IPS-18a (cell line): ENCODE results near the gene PTPN7.
"Not testable (repeated sequence)": the region's sequence is repeated elsewhere in the genome, so short reads cannot be mapped to it uniquely, and the experiment has no call there.

Source experiments
- H3K27ac ChIP-seq: one replicate; pipeline ENCODE4 v1.5.1; 2013; ENCODE audit warnings: low read length
- H3K27me3 ChIP-seq: one replicate; pipeline ENCODE4 v1.6.1; 2013; ENCODE audit warnings: mild to moderate bottlenecking, low read length; ENCODE audit not compliant: control insufficient read depth, insufficient read depth
- H3K36me3 ChIP-seq: one replicate; pipeline ENCODE4 v1.6.1; 2013; ENCODE audit warnings: low read depth, low read length; ENCODE audit not compliant: control insufficient read depth
- H3K4me1 ChIP-seq: one replicate; pipeline ENCODE4 v1.6.1; 2013; ENCODE audit warnings: low read depth, low read length; ENCODE audit not compliant: control insufficient read depth
- H3K4me3 ChIP-seq: one replicate; pipeline ENCODE4 v1.5.1; 2013; ENCODE audit warnings: low read length
- H3K9ac ChIP-seq: one replicate; pipeline ENCODE4 v1.6.1; 2013; ENCODE audit warnings: mild to moderate bottlenecking, low read length, moderate library complexity
- H3K9me3 ChIP-seq: one replicate; pipeline ENCODE4 v1.6.1; 2013; ENCODE audit warnings: low read depth, low read length; ENCODE audit not compliant: control insufficient read depth

PTPN7 gene

GRCh38 chr1:202187041-202187671 lies 26.8 kb upstream of the PTPN7 start:
- no peaks in the 10 kb centered on the region for H3K9me3 ChIP-seq
- no peaks in the 10 kb centered on the region for H3K36me3 ChIP-seq
- no peak overlapping the region for H3K27ac ChIP-seq
- H3K4me3 ChIP-seq, result no peak overlapping the region
- no peak overlapping the region for H3K9ac ChIP-seq
- H3K27me3 ChIP-seq, result no peaks in the 10 kb centered on the region
- no peaks in the 10 kb centered on the region for H3K4me1 ChIP-seq

DNA sequence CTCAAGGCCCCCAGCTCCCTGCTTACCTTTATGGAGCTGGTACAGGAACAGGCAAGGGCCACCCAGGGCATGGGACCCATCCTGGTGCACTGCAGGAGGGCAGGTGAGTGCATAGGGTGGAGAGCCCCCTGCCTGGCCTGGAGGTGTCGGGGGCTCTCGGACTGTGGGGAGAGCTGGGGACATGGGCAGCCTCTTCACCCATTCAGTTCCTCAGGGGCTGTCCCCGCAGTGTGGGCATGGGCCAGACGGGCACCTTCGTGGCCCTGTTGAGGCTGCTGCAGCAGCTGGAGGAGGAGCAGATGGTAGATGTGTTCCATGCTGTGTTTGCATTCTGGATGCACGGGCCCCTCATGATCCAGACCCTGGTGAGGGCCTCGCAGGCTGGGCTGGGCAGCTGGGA lies 25.9 kb upstream of the PTPN7 start:
- no peaks in the 10 kb centered on the region for H3K4me1 ChIP-seq
- H3K27me3 ChIP-seq, result no peaks in the 10 kb centered on the region
- no peak overlapping the region for H3K27ac ChIP-seq

DNA sequence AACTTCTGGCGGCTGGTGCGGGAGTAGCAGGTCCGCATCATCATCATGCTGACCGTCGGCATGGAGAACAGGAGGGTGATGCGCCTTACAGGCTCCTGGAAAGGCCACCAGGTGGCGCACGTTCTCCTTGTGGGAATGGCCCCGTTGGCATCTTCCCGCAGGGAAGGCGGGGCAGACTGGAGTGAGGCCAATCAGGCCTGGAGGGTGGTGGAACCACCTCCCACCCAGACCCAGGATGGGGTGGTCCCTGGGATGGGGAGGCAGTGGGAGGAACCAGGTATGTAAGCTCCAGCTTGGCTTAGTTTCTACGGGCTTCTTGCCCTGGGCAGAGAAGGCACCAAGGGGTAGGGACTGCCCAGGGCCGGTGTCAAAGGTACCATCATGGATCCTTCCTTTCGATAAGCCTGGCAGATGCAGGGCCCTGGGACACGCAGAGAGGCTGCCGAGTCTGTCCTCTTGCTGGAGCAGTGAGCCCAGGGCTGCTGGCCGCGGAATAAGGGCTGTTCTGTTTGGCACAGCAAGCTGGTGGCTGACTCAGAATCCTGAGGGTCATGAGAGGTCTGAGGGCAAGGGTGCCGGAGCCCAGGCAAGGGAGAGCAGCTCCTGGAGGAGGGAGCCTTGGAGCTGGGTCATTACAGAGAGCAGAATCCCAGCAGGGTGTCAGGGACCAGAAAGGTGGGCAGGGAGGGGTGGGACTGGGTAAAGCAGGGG lies 24.5 kb upstream of the PTPN7 start:
- Histone ChIP-seq H3K4me3 (peak overlapping the region; percentile 28), H3K9ac (no peak overlapping the region), H3K27me3 (no peaks in the 10 kb centered on the region)

More for the DNA sequence above, 25.9 kb upstream of the PTPN7 start:
- Histone ChIP-seq H3K9me3 (no peaks in the 10 kb centered on the region), H3K9ac (no peak overlapping the region), H3K4me3 (no peak overlapping the region), H3K36me3 (no peaks in the 10 kb centered on the region)

DNA sequence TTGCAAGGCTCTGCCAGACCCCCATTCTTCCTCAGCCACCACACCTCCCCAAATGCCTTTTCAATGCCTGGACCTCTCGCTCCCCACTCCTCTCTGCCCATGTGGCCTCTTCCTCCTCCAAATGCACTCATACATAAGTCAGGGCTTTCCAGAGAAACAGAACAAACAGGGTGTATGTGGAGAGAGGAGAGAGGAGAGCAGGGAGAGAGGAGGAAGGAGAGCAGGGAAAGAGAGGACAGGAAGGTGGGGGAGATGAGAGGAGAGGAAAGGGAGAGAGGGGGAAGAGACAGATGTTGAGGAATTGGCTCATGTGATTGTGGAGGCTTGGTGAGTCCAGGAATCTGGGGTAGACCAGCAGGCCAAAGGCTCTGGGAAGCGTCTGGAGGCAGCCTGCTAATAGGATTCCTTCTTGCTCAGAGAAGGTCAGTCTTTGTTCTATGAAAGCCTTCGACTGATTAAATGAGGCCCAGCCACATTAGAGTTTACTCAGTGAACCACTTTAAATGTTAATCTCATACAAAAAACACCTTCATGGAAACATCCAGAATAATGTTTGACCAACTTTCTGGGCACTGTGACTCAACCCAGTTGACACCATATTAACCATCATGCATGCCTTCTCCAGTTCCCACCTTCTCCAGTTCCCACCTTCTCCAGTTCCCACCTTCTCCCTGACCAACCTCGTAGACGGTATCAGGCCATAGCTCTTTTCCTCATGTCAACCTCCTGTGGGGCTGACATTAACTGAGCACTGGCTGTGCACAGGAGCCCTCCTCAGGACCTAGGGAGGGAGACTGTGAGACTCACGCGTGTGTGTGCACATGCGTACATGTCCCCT lies 21.9 kb upstream of the PTPN7 start:
- Histone ChIP-seq H3K27me3 (no peaks in the 10 kb centered on the region), H3K4me1 (no peaks in the 10 kb centered on the region), H3K9ac (no peak overlapping the region)

More for the DNA sequence above, 24.5 kb upstream of the PTPN7 start:
- Histone ChIP-seq H3K4me1 (no peaks in the 10 kb centered on the region), H3K9me3 (no peaks in the 10 kb centered on the region), H3K36me3 (no peaks in the 10 kb centered on the region), H3K27ac (no peak overlapping the region)

DNA sequence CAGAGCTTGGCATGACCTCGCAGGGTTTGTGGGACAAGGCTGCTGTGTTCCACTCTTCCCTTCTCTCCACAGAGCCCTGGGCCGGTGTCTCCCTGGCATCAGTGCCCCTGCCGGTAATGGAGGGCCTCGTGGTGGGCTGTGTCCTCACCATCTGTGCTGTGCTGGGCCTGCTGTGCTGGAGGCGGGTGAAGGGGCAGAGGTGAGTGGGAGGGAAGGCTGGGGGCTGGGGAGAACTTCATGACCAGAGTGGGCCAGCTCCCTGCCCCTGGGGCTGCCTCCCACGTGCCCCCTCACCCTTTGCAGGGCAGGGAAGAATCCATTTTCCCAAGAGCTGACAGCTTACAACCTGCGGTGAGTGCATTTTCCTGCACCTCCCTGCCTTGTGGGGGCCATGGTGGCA lies 21.2 kb upstream of the PTPN7 start:
- Histone ChIP-seq H3K27ac (no peak overlapping the region), H3K9ac (no peak overlapping the region), H3K4me3 (no peak overlapping the region), H3K4me1 (no peaks in the 10 kb centered on the region), H3K9me3 (no peaks in the 10 kb centered on the region), H3K36me3 (no peaks in the 10 kb centered on the region), H3K27me3 (no peaks in the 10 kb centered on the region)

More for the DNA sequence above, 21.9 kb upstream of the PTPN7 start:
- no peaks in the 10 kb centered on the region for H3K36me3 ChIP-seq
- H3K9me3 ChIP-seq, result no peaks in the 10 kb centered on the region
- no peak overlapping the region for H3K4me3 ChIP-seq
- H3K27ac ChIP-seq, result no peak overlapping the region

- H3K4me3 ChIP-seq, H3K27ac ChIP-seq, H3K9me3 ChIP-seq, H3K4me1 ChIP-seq, H3K36me3 ChIP-seq, H3K9ac ChIP-seq, H3K27me3 ChIP-seq: not testable (repeated sequence)
Observed at GRCh38 chr1:202180751-202181139, 20.3 kb upstream of the PTPN7 start.

DNA sequence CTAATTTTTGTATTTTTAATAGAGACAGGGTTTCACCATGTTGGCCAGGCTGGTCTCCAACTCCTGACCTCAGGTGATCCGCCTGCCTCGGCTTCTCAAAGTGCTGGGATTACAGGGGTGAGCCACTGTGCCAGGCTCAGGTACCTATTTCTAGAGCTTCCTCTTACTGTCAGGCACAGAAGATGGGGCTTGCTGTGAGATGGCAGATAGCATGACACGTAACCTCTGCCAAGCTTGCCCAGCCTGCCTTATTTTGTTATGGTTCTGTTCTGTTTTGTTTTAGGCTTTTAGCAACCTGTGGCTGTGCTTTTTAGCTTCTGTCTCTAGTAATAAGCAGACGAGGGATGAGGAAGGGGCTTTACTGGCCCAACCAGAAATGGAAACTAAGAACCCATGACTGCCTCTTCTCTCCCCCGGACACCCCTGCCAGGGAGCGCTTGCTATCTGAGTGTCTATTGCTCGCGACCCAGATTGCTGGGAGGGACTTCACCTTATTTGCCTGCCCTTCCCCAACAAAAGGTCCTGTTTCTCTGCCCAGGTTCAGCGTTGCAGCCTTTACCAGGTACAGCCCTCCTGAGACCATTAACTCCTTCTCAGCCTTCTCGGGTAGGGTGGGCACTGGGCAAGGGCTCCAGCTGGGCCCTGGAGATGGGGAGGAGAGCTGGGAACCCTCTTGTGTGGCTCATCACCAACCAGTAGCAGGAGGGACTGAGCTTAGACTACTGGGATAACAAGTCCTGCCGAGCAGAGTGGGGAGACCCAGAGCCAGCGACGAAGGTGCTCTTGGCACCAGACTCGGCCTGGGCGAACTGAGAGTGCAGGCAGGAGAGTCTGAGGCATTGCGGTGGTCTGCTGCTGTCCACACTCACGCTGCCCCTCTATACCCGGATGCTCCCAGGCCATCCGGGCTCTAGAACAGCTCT lies 19.7 kb upstream of the PTPN7 start:
- no peak overlapping the region for H3K4me3 ChIP-seq
- no peaks in the 10 kb centered on the region for H3K27me3 ChIP-seq
- no peaks in the 10 kb centered on the region for H3K36me3 ChIP-seq
- no peaks in the 10 kb centered on the region for H3K9me3 ChIP-seq
- no peak overlapping the region for H3K9ac ChIP-seq
- H3K4me1 ChIP-seq, result no peaks in the 10 kb centered on the region
- H3K27ac ChIP-seq, result no peak overlapping the region

DNA sequence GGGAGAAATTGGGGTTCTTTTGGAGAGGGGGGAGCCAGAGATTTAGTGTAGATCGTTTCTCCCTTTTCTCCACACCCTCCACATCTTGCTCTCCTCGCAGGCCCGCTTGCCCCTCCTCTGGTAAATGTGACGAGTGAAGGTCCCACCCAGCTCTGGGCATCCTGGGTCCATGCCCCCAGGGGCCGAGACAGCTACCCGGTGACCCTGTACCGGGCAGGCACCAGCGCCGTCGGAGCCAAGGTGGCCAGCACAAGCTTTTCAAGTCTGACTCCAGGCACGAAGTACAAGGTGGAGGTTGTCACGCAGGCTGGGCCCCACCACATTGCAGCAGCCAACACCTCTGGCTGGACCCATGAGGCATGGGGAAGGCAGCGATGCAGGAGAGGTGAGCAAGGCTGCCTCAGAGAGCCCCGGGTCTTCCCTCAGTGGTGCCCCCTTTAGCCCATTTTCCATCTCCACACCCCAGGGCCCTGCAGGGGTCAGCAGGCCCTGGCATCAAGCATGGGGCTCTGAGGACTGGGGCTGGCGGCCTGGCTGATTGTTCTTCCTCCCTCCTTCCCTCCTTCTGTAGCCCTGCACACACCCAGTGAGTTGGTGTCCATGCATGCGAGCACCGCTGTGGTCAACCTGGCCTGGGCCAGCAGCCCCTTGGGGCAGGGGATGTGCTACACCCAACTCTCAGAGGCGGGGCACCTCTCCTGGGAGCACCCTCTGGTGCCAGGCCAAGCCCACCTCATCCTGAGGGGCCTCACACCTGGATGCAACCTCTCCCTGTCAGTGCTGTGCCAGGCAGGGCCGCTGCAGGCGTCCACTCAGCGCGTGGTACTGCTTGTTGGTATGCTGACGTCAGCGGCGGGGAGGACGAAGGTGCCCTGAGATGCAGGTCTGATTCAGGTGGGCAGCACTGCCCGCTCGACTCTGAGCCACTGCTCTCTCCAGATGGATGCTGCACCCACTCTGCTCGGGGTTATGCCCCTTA lies 16.8 kb upstream of the PTPN7 start:
- Histone ChIP-seq H3K27me3 (no peaks in the 10 kb centered on the region), H3K36me3 (no peaks in the 10 kb centered on the region), H3K27ac (no peak overlapping the region), H3K9ac (no peak overlapping the region), H3K4me3 (no peak overlapping the region), H3K4me1 (no peaks in the 10 kb centered on the region), H3K9me3 (no peaks in the 10 kb centered on the region)

DNA sequence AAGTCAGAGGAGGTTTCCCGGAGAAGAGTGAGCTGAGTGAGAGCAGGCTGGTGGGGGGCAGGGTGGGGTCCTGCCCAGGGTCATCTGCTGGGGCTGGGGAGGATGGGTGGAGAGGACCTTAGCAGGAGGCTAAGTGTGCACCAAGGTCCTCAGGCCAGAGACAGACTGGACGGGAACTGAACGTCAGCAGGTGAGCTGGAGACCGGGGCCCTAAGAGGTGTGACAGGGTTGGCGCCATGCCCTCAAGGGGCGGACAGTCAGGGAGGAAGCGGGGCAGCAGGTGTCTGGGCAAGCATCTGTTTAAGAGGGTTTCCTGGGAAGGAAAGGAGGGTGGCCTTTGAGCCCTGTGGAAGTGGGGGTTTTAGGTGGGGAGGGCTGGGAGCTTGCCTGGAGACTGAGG lies 13.6 kb upstream of the PTPN7 start:
- no peaks in the 10 kb centered on the region for H3K4me1 ChIP-seq
- no peaks in the 10 kb centered on the region for H3K9me3 ChIP-seq
- no peak overlapping the region for H3K9ac ChIP-seq
- no peaks in the 10 kb centered on the region for H3K36me3 ChIP-seq
- H3K4me3 ChIP-seq, result no peak overlapping the region
- H3K27ac ChIP-seq, result no peak overlapping the region
- H3K27me3 ChIP-seq, result no peaks in the 10 kb centered on the region

GRCh38 chr1:202172015-202172355 lies 11.6 kb upstream of the PTPN7 start:
- Histone ChIP-seq H3K27ac (no peak overlapping the region), H3K9ac (no peak overlapping the region), H3K9me3 (no peaks in the 10 kb centered on the region), H3K4me1 (no peaks in the 10 kb centered on the region), H3K36me3 (no peaks in the 10 kb centered on the region), H3K4me3 (no peak overlapping the region), H3K27me3 (no peaks in the 10 kb centered on the region)
